Endothelial cell of umbilical vein (primary cell): Measurements from ENCODE around the gene POLR3A.

ENCODE experiments used
- CTCF ChIP-seq, 2 donors: IDR thresholded peaks; 1 replicate in 1 of 2; 2 replicates in 1 of 2; pipeline ENCODE4 v1.5.1; 2011; ENCODE audit warnings: low read length in 2 of 2, mild to moderate bottlenecking in 2 of 2, moderate library complexity in 2 of 2, control low read depth in 1 of 2, inconsistent platforms in 1 of 2, low read depth in 1 of 2; ENCODE audit not compliant: insufficient read depth in 1 of 2; ENCODE audit errors: extremely low read depth in 1 of 2
- MAX ChIP-seq: IDR thresholded peaks from 2 replicates; pipeline ENCODE4 v1.6.1; 2011; ENCODE audit not compliant: insufficient read depth, insufficient read length

GRCh38 chr10:78039743-78040142 lies 10.4 kb upstream of the POLR3A start:
- TF ChIP-seq CTCF (IDR thresholded peaks at IDR 0.05; ENCODE audit: extremely low read depth in 1 of 2, insufficient read depth in 1 of 2, low read depth in 1 of 2, low read length in 2 of 2) (no peak), MAX (no peak)
